Measurements from ENCODE around the gene ST3GAL6. TPM values are rescaled to one million over a fixed set of nuclear protein-coding genes. Genes with fewer than 3 reads are reported as not detected.

The ST3GAL6 gene
- total and polyA plus RNA-seq, 2 of the 8 experiments (the other 6 are each of a cell fraction or from before 2014, with no cell fraction given), result 3.3 to 6.1 TPM

GRCh38 chr3:98784666-98785600, 21.8 kb downstream of the ST3GAL6 start (continued):
- TF ChIP-seq SP4 (IDR thresholded peaks at IDR 0.05; ENCODE audit: low read length) (no peak), RFX5 (IDR thresholded peaks at IDR 0.05; ENCODE audit: borderline replicate concordance, low read depth, low read length) (no peak), NANOG (IDR thresholded peaks at IDR 0.05; ENCODE audit: insufficient read depth, low read depth, low read length, poor library complexity, severe bottlenecking) (no peak), TAF7 (optimal IDR thresholded peaks at IDR 0.05; ENCODE audit: borderline replicate concordance, low read depth, low read length) (no peak), TEAD4 (IDR thresholded peaks at IDR 0.05; ENCODE audit: low read depth, low read length) (no peak), SIN3A (conservative IDR thresholded peaks at IDR 0.05 in 1 of 2, IDR thresholded peaks at IDR 0.05 in 1 of 2; ENCODE audit: low read depth in 1 of 2, low read length in 2 of 2) (no peak), POLR2A (IDR thresholded peaks at IDR 0.05; ENCODE audit: control extremely low read depth in 1 of 2, low read depth in 2 of 2, low read length in 2 of 2) (no peak), BACH1 (IDR thresholded peaks at IDR 0.05; ENCODE audit: low read length) (no peak), POLR2AphosphoS5 (IDR thresholded peaks at IDR 0.05; ENCODE audit: low read depth, low read length) (no peak)
